Activated effector memory CD4-positive, alpha-beta T cell treated with Interleukin-2 at 50 U/mL for 16 hours (primary cell): ENCODE measurements around the gene ATXN7L2.

Source experiments
- DNase-seq: peaks from one replicate; pipeline ENCODE4 v3.0.0-alpha.2; 2020

The ATXN7L2 gene

GRCh38 chr1:109528712-109529111, 45.0 kb downstream of the ATXN7L2 start:
- DNase-seq: no peak

- no peak for DNase-seq
These were observed 46.3 kb downstream of the ATXN7L2 start for GRCh38 chr1:109529881-109530456.

GRCh38 chr1:109530457-109531087, 46.9 kb downstream of the ATXN7L2 start:
- no peak for DNase-seq

GRCh38 chr1:109531380-109531779, 47.7 kb downstream of the ATXN7L2 start:
- no peak for DNase-seq

- no peak for DNase-seq
These were observed 48.2 kb downstream of the ATXN7L2 start for GRCh38 chr1:109531826-109532364.

- DNase-seq: peak; percentile 85
These were observed 48.8 kb downstream of the ATXN7L2 start for GRCh38 chr1:109532365-109533136.

GRCh38 chr1:109534307-109534858, 50.7 kb downstream of the ATXN7L2 start:
- DNase-seq: no peak

- no peak for DNase-seq
These were observed 51.8 kb downstream of the ATXN7L2 start for GRCh38 chr1:109535481-109535880.

GRCh38 chr1:109535971-109536491, 52.3 kb downstream of the ATXN7L2 start:
- no peak for DNase-seq

- DNase-seq: no peak
These were observed 53.9 kb downstream of the ATXN7L2 start for GRCh38 chr1:109537450-109538178.

GRCh38 chr1:109538827-109539555, 55.3 kb downstream of the ATXN7L2 start:
- DNase-seq: no peak

- DNase-seq: no peak
These were observed 56.0 kb downstream of the ATXN7L2 start, which contains the start of gene GPR61 for GRCh38 chr1:109539676-109540075. TSS of gene GPR61 (plus strand) at chr1:109539872. CDS start at chr1:109543023, 3,151 bp downstream.

GRCh38 chr1:109541102-109541501, 57.4 kb downstream of the ATXN7L2 start:
- no peak for DNase-seq
